Retinal pigment epithelial cell (primary cell): ENCODE measurements around the gene KDM3B.
A peak's percentile ranks its signal among the peaks of the same experiment; 100 is the strongest.

Experiments
- DNase-seq: peaks from one replicate; pipeline ENCODE4 v3.0.0-alpha.2; 2010; ENCODE audit warnings: low read depth
- H3K4me3 ChIP-seq: 2 replicates; pipeline ENCODE4 v1.5.1; 2011; ENCODE audit warnings: mild to moderate bottlenecking, low read length, control low read depth, moderate library complexity
- TF ChIP-seq, protein P1 (sequence below): conservative IDR thresholded peaks from 2 replicates; pipeline ENCODE4 v1.5.1; 2011; ENCODE audit warnings: low read depth, low read length, control low read depth, inconsistent platforms

The KDM3B gene

DNA sequence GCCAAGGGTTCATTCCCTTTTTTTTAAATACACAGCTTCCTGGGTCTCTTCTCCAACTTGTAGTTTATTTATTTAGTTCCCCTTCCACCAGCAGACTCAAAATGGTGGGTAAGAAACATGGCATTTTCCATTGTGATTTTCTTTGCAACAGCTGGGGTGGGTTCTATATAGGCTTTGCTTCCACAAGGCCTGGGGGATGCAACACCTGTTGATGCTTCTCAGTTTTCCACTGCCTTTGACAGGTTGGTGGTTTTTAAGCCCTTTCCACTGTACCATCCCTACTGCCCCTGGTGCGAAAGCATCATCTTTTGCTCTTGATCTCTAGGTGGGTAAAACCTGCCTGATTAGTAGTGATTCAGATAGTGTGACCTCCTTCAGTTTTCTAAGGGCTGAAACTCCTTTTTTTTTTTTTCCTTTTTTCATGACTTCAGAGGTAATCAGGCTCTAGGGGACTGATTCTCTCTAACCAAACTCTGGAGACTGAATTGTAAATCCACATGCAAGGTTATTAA lies 8.5 kb downstream of the KDM3B start:
- H3K4me3 ChIP-seq = no peak overlapping the region
- DNase-seq = no peak
- TF ChIP-seq, protein P1, sequence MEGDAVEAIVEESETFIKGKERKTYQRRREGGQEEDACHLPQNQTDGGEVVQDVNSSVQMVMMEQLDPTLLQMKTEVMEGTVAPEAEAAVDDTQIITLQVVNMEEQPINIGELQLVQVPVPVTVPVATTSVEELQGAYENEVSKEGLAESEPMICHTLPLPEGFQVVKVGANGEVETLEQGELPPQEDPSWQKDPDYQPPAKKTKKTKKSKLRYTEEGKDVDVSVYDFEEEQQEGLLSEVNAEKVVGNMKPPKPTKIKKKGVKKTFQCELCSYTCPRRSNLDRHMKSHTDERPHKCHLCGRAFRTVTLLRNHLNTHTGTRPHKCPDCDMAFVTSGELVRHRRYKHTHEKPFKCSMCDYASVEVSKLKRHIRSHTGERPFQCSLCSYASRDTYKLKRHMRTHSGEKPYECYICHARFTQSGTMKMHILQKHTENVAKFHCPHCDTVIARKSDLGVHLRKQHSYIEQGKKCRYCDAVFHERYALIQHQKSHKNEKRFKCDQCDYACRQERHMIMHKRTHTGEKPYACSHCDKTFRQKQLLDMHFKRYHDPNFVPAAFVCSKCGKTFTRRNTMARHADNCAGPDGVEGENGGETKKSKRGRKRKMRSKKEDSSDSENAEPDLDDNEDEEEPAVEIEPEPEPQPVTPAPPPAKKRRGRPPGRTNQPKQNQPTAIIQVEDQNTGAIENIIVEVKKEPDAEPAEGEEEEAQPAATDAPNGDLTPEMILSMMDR = no peak

DNA sequence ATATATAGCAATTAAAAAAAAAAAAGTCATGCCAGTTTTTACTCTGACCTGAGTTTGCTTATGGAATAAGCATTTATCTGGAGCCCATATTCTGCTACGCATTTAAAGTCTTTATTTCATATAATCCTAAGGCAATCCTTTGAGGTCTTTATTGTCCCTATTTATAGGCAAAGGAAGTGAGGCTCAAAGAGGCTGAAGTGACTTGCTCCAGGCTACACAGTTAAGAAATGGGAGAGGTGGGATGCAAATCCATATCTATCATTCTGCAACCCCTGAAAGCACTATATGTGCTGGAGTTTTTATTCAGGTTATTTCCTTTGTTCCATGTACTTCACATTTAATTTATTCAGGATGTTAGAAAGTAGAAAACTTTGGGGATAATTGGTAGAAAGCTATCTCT lies 12.1 kb downstream of the KDM3B start:
- no peak overlapping the region for H3K4me3 ChIP-seq
- TF ChIP-seq, protein P1 = no peak

DNA sequence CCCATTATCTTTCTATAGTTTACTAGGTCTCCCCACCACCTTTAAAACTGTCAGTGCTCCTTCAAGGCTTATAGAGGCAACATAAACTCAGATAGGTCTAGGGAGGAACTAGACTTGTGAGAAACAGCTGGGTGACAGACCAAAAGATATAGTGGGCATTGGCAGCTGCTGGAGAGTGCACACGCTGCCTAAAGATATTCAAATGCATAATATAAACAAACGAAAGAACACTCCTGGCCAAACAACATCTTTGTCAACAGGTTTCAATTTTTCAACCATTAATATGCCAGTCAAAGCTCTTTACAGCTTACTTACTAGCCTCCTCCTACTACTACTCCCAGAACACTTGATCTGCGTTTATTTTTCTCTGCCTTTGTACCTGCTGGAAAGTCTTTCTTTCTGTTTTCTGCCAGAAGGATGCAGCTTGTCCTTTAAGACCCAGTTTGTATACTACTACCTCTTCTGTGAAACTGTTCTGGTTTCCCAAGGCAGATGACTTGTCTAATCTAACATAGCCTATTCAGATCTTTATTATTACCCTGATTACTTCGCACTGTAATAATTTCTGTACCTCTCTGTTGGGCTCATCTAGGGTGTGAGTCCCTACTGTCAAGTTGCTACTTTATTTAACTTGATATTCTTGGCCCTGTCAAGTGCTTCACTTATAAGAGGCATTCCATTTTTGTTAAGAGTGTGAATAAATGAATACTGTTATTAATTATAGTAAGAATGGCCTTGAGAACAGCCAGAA lies 14.3 kb downstream of the KDM3B start:
- no peak overlapping the region for H3K4me3 ChIP-seq

More for the DNA sequence above, 12.1 kb downstream of the KDM3B start:
- DNase-seq = no peak

DNA sequence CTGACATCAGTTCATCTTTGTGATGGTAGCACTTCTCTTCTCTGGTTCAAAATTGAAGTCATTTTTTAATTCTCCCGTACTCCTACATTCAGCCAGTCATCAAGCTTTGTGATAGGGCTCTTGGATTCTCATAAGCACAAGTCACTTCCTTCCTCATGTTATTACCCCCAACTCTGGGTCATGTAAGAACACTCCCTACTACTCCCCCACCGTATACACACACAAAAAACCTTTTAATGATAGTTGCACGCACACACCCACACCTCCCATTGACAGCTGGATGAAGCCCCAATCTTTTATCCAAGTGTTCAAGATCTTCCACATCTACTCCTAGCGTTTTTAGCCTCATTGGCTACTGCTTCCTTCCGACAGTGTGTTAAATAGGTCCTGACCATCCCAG lies 16.8 kb downstream of the KDM3B start:
- TF ChIP-seq, protein P1 = no peak
- no peak for DNase-seq
- no peak overlapping the region for H3K4me3 ChIP-seq

More for the DNA sequence above, 14.3 kb downstream of the KDM3B start:
- no peak for DNase-seq
- TF ChIP-seq, protein P1 = no peak

DNA sequence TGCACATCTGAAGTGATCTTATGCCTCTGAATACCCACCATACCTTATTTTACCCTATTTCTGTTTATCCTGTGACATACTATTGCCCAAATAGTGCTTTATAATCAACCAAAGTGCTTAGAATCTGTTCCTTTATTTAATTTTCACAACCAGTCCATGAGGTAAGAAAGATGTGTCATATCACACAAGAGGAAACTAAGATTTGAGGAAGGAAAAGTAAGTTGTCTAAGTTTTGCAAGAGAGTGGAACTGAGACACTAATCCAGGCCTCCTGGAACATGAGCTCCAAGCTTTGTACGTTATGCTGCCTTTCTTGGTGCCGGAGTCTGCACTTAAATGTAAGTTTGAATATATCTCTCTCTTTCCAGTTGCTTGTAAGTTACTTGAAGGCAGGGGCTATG lies 17.2 kb downstream of the KDM3B start:
- TF ChIP-seq, protein P1 = no peak
- DNase-seq = no peak
- H3K4me3 ChIP-seq = no peak overlapping the region

DNA sequence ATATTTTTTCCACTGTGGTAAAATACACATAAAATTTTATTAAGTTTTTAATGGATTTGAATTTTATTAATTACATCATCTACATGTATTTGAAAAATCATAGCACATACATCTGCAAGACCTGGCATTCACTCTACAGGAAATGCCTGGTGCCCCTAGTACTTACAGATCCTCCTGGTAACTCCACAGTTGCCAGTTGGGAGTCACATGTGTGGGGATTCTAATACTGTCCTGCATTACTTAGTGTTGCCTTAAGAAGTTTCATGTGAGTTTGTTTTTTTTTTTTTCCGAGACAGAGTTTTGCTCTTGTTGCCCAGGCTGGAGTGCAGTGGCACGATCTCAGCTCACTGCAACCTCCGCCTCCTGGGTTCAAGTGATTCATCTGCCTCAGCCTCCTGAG lies 18.1 kb downstream of the KDM3B start:
- no peak overlapping the region for H3K4me3 ChIP-seq

More for the DNA sequence above, 18.1 kb downstream of the KDM3B start:
- peak; percentile 92 for DNase-seq
- TF ChIP-seq, protein P1 = no peak
